ENCODE measurements around the gene MAP3K13.
A peak's percentile ranks its signal among the peaks of the same experiment; 100 is the strongest.
"Not testable (repeated sequence)": the region's sequence is repeated elsewhere in the genome, so short reads cannot be mapped to it uniquely, and the experiment has no call there.

The MAP3K13 gene

DNA sequence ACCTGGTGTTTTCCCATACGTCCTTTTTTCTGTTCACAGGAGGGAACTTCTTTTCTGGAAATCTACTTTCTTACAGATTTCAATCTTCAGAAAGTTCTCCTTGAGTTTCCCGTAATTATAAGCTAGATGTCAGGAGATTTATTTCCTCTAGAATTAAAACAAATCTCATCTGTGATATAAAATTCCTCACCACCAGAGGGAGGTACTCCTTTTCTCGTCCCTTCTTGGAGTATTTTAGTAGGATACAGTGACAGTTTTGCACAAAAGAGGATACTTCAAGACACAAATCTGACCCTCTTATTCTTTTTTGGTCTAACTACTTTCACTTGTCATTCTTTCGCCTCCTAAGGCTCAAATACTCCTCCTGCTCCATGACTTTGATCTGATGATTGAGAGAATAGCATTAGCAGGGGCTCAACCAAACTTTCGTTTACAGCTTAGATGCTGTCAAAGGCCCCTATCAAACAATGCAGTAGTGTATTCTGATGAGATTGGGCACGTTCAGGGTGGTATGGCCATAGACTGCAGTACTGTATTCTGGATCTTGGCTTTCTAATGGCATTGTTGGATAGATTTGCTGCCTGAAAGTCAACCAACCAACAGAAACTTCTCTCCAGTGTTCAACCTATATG lies 97.9 kb downstream of the MAP3K13 start:
- no peaks in the 10 kb centered on the region for H3K9me3 ChIP-seq (ENCODE audit: insufficient read depth, low read length, severe bottlenecking)
- H3K4me2 ChIP-seq (ENCODE audit: insufficient read depth, low read length), result no peak overlapping the region
- DNase-seq (no peak), ATAC-seq (ENCODE audit: insufficient read depth, low read depth) (no peak)
- H3K4me3 ChIP-seq (ENCODE audit: low read depth in 1 of 2, low read length in 2 of 2), result no peak overlapping the region
- TF ChIP-seq CTCF (IDR thresholded peaks at IDR 0.05; ENCODE audit: borderline replicate concordance, extremely low read depth, low read length, poor library complexity, severe bottlenecking) (peak; percentile 33), EZH2 (IDR thresholded peaks at IDR 0.05; ENCODE audit: borderline replicate concordance, low read depth, low read length, severe bottlenecking) (no peak)
- H3K27ac ChIP-seq (ENCODE audit: low read length), result no peak overlapping the region
- H3K36me3 ChIP-seq (ENCODE audit: insufficient read depth, low read length), result no peaks in the 10 kb centered on the region
- no peaks in the 10 kb centered on the region for H3K27me3 ChIP-seq (ENCODE audit: insufficient read depth, low read length, poor library complexity)
- H3K79me2 ChIP-seq (ENCODE audit: insufficient read depth, low read length), result no peaks in the 10 kb centered on the region
- no peaks in the 10 kb centered on the region for H4K20me1 ChIP-seq (ENCODE audit: insufficient read depth, low read length)
- no peak overlapping the region for H3K9ac ChIP-seq (ENCODE audit: low read depth, low read length)
- H3K4me1 ChIP-seq (ENCODE audit: insufficient read depth, low read length), result no peaks in the 10 kb centered on the region
- H2AFZ ChIP-seq (ENCODE audit: low read depth, low read length), result no peak overlapping the region

DNA sequence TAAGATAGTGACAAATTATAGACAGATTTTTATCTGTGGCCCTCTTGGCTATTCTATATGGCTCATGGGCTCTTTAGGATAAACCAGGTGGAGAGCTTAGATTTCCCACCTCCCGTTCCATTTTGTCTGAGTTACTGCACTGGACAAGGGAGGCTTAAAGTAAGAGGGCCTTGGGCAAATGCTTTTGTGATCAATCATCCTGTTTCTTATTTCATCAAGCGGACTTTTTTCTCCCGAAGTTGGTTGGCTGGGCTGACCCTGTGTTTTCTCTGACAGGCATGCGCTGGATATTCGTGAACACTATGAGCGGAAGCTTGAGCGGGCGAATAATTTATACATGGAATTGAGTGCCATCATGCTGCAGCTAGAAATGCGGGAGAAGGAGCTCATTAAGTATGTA lies 102.5 kb downstream of the MAP3K13 start:
- DNase-seq, result no peak
- TF ChIP-seq EZH2 (IDR thresholded peaks at IDR 0.05; ENCODE audit: borderline replicate concordance, low read depth, low read length, severe bottlenecking) (no peak), CTCF (IDR thresholded peaks at IDR 0.05; ENCODE audit: borderline replicate concordance, extremely low read depth, low read length, poor library complexity, severe bottlenecking) (no peak)
- no peaks in the 10 kb centered on the region for H3K9me3 ChIP-seq (ENCODE audit: insufficient read depth, low read length, severe bottlenecking)
- H3K4me1 ChIP-seq (ENCODE audit: insufficient read depth, low read length), result no peaks in the 10 kb centered on the region
- no peaks in the 10 kb centered on the region for H3K27me3 ChIP-seq (ENCODE audit: insufficient read depth, low read length, poor library complexity)
- H3K9ac ChIP-seq (ENCODE audit: low read depth, low read length), result no peak overlapping the region
- no peak overlapping the region for H3K4me2 ChIP-seq (ENCODE audit: insufficient read depth, low read length)
- no peaks in the 10 kb centered on the region for H4K20me1 ChIP-seq (ENCODE audit: insufficient read depth, low read length)
- H3K4me3 ChIP-seq (ENCODE audit: low read depth in 1 of 2, low read length in 2 of 2), result no peak overlapping the region
- H2AFZ ChIP-seq (ENCODE audit: low read depth, low read length), result no peak overlapping the region
- no peak overlapping the region for H3K27ac ChIP-seq (ENCODE audit: low read length)
- ATAC-seq (ENCODE audit: insufficient read depth, low read depth), result no peak
- H3K36me3 ChIP-seq (ENCODE audit: insufficient read depth, low read length), result no peaks in the 10 kb centered on the region
- no peaks in the 10 kb centered on the region for H3K79me2 ChIP-seq (ENCODE audit: insufficient read depth, low read length)

GRCh38 chr3:185466123-185466522 lies 103.2 kb downstream of the MAP3K13 start:
- not testable (repeated sequence) for ATAC-seq (ENCODE audit: insufficient read depth, low read depth); H3K79me2 ChIP-seq (ENCODE audit: insufficient read depth, low read length)

GRCh38 chr3:185469542-185469941 lies 106.6 kb downstream of the MAP3K13 start:
- H4K20me1 ChIP-seq (ENCODE audit: insufficient read depth, low read length), result no peaks in the 10 kb centered on the region
- H3K9me3 ChIP-seq (ENCODE audit: insufficient read depth, low read length, severe bottlenecking), result no peaks in the 10 kb centered on the region
- no peak overlapping the region for H3K9ac ChIP-seq (ENCODE audit: low read depth, low read length)
- H3K79me2 ChIP-seq (ENCODE audit: insufficient read depth, low read length), result no peaks in the 10 kb centered on the region
- DNase-seq, result no peak
- TF ChIP-seq CTCF (IDR thresholded peaks at IDR 0.05; ENCODE audit: borderline replicate concordance, extremely low read depth, low read length, poor library complexity, severe bottlenecking), result no peak
- no peak for TF ChIP-seq EZH2 (IDR thresholded peaks at IDR 0.05; ENCODE audit: borderline replicate concordance, low read depth, low read length, severe bottlenecking)
- ATAC-seq (ENCODE audit: insufficient read depth, low read depth), result no peak
- H3K4me1 ChIP-seq (ENCODE audit: insufficient read depth, low read length), result no peaks in the 10 kb centered on the region
- H3K4me2 ChIP-seq (ENCODE audit: insufficient read depth, low read length), result no peak overlapping the region
- H2AFZ ChIP-seq (ENCODE audit: low read depth, low read length), result no peak overlapping the region
- no peak overlapping the region for H3K27ac ChIP-seq (ENCODE audit: low read length)
- no peaks in the 10 kb centered on the region for H3K36me3 ChIP-seq (ENCODE audit: insufficient read depth, low read length)
- no peaks in the 10 kb centered on the region for H3K27me3 ChIP-seq (ENCODE audit: insufficient read depth, low read length, poor library complexity)
- H3K4me3 ChIP-seq (ENCODE audit: low read depth in 1 of 2, low read length in 2 of 2), result no peak overlapping the region

More at GRCh38 chr3:185466123-185466522, 103.2 kb downstream of the MAP3K13 start:
- not testable (repeated sequence) for H3K4me3 ChIP-seq (ENCODE audit: low read depth in 1 of 2, low read length in 2 of 2); H3K4me2 ChIP-seq (ENCODE audit: insufficient read depth, low read length); H3K27me3 ChIP-seq (ENCODE audit: insufficient read depth, low read length, poor library complexity); H3K9me3 ChIP-seq (ENCODE audit: insufficient read depth, low read length, severe bottlenecking); H3K9ac ChIP-seq (ENCODE audit: low read depth, low read length); H3K4me1 ChIP-seq (ENCODE audit: insufficient read depth, low read length); H4K20me1 ChIP-seq (ENCODE audit: insufficient read depth, low read length); H3K36me3 ChIP-seq (ENCODE audit: insufficient read depth, low read length); H3K27ac ChIP-seq (ENCODE audit: low read length); DNase-seq; H2AFZ ChIP-seq (ENCODE audit: low read depth, low read length)

Data from DND-41 (cell line).